Astrocyte of the spinal cord (primary cell): ENCODE measurements around the gene CRX.

Experiments used
- DNase-seq: peaks from one replicate; pipeline ENCODE4 v3.0.0; 2011; ENCODE audit warnings: low read depth, low spot score
- H3K4me3 ChIP-seq: 2 replicates; pipeline ENCODE4 v1.5.1; 2011; ENCODE audit warnings: low read depth, mild to moderate bottlenecking, low read length, moderate library complexity
- in situ Hi-C: cut with HindIII; loops from 2 replicates; pipeline ENCODE4 v1.10.0; 2017; ENCODE audit warnings: low sequenced_read_pairs
- TF ChIP-seq, protein P1 (sequence below): IDR thresholded peaks from 2 replicates; pipeline ENCODE4 v1.5.1; 2012; ENCODE audit warnings: low read depth, mild to moderate bottlenecking, low read length, inconsistent platforms

The CRX gene

DNA sequence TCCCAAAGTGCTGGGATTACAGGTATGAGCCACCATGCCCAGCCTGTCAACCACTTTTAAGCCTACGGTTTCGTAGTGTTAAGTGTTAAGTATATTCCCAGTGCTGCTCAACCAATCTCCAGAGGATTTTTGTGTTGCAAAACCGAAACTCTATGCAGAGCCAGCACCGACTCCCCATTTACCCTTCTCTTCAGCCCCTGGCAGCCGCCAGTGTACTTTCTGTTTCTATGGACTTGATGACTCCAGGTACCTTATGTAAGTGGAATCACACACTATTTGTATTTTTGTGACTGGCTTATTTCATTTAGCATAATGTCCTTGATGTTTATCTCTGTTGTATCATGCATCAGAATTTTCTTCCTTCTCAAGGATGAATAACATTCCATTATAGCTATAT lies 63.3 kb downstream of the CRX start:
- no peak for DNase-seq
- no peak overlapping the region for H3K4me3 ChIP-seq
- in situ Hi-C loops, result no loop called here
- TF ChIP-seq, protein P1, sequence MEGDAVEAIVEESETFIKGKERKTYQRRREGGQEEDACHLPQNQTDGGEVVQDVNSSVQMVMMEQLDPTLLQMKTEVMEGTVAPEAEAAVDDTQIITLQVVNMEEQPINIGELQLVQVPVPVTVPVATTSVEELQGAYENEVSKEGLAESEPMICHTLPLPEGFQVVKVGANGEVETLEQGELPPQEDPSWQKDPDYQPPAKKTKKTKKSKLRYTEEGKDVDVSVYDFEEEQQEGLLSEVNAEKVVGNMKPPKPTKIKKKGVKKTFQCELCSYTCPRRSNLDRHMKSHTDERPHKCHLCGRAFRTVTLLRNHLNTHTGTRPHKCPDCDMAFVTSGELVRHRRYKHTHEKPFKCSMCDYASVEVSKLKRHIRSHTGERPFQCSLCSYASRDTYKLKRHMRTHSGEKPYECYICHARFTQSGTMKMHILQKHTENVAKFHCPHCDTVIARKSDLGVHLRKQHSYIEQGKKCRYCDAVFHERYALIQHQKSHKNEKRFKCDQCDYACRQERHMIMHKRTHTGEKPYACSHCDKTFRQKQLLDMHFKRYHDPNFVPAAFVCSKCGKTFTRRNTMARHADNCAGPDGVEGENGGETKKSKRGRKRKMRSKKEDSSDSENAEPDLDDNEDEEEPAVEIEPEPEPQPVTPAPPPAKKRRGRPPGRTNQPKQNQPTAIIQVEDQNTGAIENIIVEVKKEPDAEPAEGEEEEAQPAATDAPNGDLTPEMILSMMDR, result no peak

DNA sequence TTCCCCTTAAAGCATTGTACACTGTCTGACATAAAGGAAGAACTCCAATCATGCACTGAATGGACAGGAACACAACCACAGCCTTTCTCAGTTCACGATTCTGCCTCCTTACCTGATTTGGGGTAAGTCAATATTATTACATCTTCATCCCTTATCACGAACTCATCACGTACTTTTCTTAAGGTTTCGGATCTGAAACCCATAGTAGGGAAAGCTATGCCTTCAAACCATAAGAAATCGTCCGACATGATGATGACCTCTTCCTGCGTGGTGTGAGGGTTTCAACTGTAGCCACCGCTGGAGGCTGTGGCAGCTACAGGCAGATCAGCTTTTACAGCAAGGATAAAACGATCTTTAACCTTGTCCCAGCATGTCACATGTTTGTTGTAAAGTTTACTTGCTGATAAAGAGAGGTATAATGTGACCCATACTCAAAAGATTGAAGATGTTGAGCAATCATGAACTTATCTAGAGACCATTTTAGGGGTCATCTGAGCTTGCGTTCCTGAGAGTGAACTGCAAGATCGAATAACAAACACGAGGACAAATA lies 64.3 kb downstream of the CRX start, which contains the start of gene SULT2A1:
TSS of gene SULT2A1 (minus strand) at position 306 of the 550 bp plus-strand sequence. CDS start at position 248, 58 bp downstream.
- in situ Hi-C loops, result no loop called here
- TF ChIP-seq, protein P1, result no peak
- no peak for DNase-seq
- H3K4me3 ChIP-seq, result no peak within 1 kb of the TSS

GRCh38 chr19:47890865-47891621 lies 69.3 kb downstream of the CRX start:
- in situ Hi-C loops, result no loop called here
- no peak overlapping the region for H3K4me3 ChIP-seq
- DNase-seq, result no peak
- TF ChIP-seq, protein P1, result no peak

- no peak overlapping the region for H3K4me3 ChIP-seq
- no peak for DNase-seq
- TF ChIP-seq, protein P1, result no peak
- in situ Hi-C loops, result no loop called here
These were observed 69.8 kb downstream of the CRX start for GRCh38 chr19:47891622-47891922.

- in situ Hi-C loops, result no loop called here
- DNase-seq, result no peak
- TF ChIP-seq, protein P1, result no peak
- H3K4me3 ChIP-seq, result no peak overlapping the region
These were observed 70.4 kb downstream of the CRX start for GRCh38 chr19:47891923-47892666.
